SU-DHL-6 (cell line): ENCODE results near the gene AGFG1.

Experiments
- H2AFZ ChIP-seq: fragments of 200-600 bp; sonication (generic); 2 replicates; pipeline ENCODE4 v1.6.1; 2014; ENCODE audit warnings: low read depth, mild to moderate bottlenecking, moderate library complexity, mixed read lengths, antibody characterized with exemption, low read length; ENCODE audit not compliant: severe bottlenecking
- H3F3A ChIP-seq: fragments of 200-600 bp; shearing (Covaris generic); 2 replicates; pipeline ENCODE4 v1.6.0; 2016; ENCODE audit warnings: antibody characterized with exemption, mild to moderate bottlenecking; ENCODE audit not compliant: insufficient read depth
- H3K27ac ChIP-seq: fragments of 200-600 bp; sonication (generic); 2 replicates; pipeline ENCODE4 v1.5.1; 2016; ENCODE audit warnings: low read depth, mild to moderate bottlenecking, low read length, moderate library complexity, mixed read lengths
- H3K27me3 ChIP-seq: fragments of 200-600 bp; sonication (generic), shearing (Covaris generic); 2 replicates; pipeline ENCODE4 v1.6.0; 2014; ENCODE audit warnings: mild to moderate bottlenecking, low read length
- H3K36me3 ChIP-seq: fragments of 200-600 bp; sonication (generic); 2 replicates; pipeline ENCODE4 v1.6.1; 2014; ENCODE audit warnings: mild to moderate bottlenecking, low read length, mixed read lengths
- H3K4me2 ChIP-seq: fragments of 300-600, 200-600 bp; shearing (Covaris generic), sonication (generic); 2 replicates; pipeline ENCODE4 v1.6.0; 2014; ENCODE audit warnings: low read length, low read depth, mild to moderate bottlenecking; ENCODE audit not compliant: poor library complexity, severe bottlenecking
- H3K4me3 ChIP-seq: fragments of 200-600 bp; sonication (generic); 2 replicates; pipeline ENCODE4 v1.5.1; 2014; ENCODE audit warnings: antibody characterized with exemption, low read length, mild to moderate bottlenecking, mixed read lengths; ENCODE audit not compliant: insufficient read depth, poor library complexity, severe bottlenecking
- H3K79me2 ChIP-seq: fragments of 200-600 bp; sonication (generic); 2 replicates; pipeline ENCODE4 v1.6.1; 2014; ENCODE audit warnings: mild to moderate bottlenecking, low read length, moderate library complexity; ENCODE audit not compliant: insufficient read depth
- H3K9ac ChIP-seq: fragments of 200-600 bp; sonication (generic); 2 replicates; pipeline ENCODE4 v1.7.0; 2014; ENCODE audit warnings: mild to moderate bottlenecking, low read length
- H3K9me2 ChIP-seq: fragments of 200-600 bp; sonication (generic); replicated peaks from 2 replicates; pipeline ENCODE4 v1.6.1; 2014; ENCODE audit warnings: low read length; ENCODE audit not compliant: insufficient read depth
- H3K9me3 ChIP-seq: fragments of 200-600 bp; sonication (generic); 2 replicates; pipeline ENCODE4 v1.6.1; 2014; ENCODE audit warnings: low read length, mixed read lengths; ENCODE audit not compliant: insufficient read depth
- H4K20me1 ChIP-seq: fragments of 200-600 bp; sonication (generic); 2 replicates; pipeline ENCODE4 v1.6.1; 2014; ENCODE audit warnings: low read depth, mild to moderate bottlenecking, antibody characterized with exemption, low read length, moderate library complexity, mixed read lengths
- EZH2phosphoT487 ChIP-seq: fragments of 200-600 bp; sonication (generic), shearing (Covaris generic); conservative IDR thresholded peaks from 2 replicates; pipeline ENCODE4 v1.6.1; 2018; ENCODE audit warnings: mild to moderate bottlenecking, antibody characterized with exemption, low read length, moderate library complexity, mixed read lengths
- TF ChIP-seq, protein P1 (sequence below): fragments of 200-600 bp; sonication (generic); IDR thresholded peaks from one replicate; pipeline ENCODE4 v1.5.1; 2017; ENCODE audit warnings: antibody characterized with exemption, mild to moderate bottlenecking, low read length, moderate library complexity; ENCODE audit not compliant: insufficient read depth, poor library complexity, severe bottlenecking

AGFG1 gene

DNA sequence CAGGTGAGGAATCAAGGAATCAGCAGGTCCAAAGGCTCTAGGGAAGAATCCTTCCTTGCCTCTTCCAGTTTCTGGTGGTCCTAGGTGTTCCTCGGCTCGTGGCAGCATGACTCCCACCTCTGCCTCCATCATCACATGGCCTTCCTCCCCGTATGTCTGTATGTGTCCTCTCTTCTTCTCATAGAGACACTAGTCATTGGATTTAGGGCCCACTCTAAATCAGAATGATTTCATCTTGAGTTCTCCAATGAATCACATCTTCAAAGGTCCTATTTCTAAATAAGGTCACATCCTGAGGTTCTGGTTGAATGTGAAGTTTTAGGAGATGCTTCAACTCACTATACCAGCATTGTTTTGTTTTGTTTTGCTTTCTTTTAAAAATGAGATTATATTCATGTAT is 11.1 kb upstream of the AGFG1 start:
- Histone ChIP-seq H2AFZ (no peak overlapping the region), H3K27ac (no peak overlapping the region), H3K79me2 (no peaks in the 10 kb centered on the region), H3K9me2 (no peaks in the 10 kb centered on the region), H3K9me3 (no peaks in the 10 kb centered on the region), H3K36me3 (no peaks in the 10 kb centered on the region), H3K9ac (no peak overlapping the region), H4K20me1 (no peaks in the 10 kb centered on the region), H3F3A (no peaks in the 10 kb centered on the region), H3K27me3 (no peaks in the 10 kb centered on the region), H3K4me3 (no peak overlapping the region), H3K4me2 (no peak overlapping the region)
- TF ChIP-seq, protein P1, sequence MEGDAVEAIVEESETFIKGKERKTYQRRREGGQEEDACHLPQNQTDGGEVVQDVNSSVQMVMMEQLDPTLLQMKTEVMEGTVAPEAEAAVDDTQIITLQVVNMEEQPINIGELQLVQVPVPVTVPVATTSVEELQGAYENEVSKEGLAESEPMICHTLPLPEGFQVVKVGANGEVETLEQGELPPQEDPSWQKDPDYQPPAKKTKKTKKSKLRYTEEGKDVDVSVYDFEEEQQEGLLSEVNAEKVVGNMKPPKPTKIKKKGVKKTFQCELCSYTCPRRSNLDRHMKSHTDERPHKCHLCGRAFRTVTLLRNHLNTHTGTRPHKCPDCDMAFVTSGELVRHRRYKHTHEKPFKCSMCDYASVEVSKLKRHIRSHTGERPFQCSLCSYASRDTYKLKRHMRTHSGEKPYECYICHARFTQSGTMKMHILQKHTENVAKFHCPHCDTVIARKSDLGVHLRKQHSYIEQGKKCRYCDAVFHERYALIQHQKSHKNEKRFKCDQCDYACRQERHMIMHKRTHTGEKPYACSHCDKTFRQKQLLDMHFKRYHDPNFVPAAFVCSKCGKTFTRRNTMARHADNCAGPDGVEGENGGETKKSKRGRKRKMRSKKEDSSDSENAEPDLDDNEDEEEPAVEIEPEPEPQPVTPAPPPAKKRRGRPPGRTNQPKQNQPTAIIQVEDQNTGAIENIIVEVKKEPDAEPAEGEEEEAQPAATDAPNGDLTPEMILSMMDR, result no peak
- no peak for TF ChIP-seq EZH2phosphoT487

DNA sequence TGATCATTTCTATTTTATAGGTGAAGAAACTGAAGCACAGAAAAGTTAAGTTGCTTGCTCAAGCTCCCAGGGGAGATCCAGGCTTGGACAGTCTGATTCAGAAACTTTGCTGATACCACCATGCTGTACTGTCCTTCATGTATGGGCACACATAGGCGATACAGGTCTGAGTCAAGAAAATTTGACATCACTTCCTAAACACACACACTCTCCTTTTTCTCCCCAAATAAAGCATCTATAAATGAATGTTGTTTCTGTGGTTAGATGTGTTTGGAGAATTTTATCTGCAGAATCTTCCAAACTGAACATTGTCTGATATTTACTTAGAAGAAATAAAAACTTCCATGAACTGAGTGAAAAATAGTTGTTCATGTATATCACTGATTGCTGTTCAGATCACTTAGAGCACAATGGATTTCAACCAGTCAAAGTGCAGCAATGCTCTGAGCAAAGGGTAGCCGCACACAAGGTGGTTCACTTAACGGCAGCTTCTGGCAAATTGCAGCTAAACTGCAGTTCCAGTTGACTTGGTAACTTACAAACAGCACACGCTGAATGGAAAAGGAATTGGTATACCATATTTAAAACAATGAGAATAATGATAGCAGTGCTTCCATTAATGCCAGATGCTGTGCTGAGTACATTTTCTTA is 10.0 kb upstream of the AGFG1 start:
- TF ChIP-seq, protein P1, result no peak
- TF ChIP-seq EZH2phosphoT487, result no peak

DNA sequence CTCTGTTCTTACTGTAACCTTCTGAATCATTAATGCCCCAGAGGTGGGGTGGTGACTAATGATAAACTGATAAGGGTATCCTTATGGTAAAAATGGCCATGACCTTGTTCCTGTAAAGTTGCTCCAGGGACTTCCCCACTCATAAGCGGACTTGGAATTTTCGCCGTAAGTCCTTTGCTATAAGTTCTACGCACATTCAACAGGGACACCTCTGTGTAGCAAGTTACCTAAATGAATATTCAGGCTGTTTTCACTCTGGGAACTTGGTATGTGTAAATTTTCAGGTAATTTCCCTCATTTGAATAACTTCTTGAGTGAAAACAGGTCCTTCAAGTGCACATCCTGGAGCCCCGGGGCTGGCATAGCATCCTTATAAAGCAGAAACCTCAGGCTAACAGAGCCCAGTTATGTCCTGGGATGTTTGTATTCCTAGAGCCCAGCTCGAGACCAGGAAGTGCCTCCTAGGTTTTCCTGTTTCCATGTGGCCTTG is 9.4 kb upstream of the AGFG1 start:
- no peaks in the 10 kb centered on the region for H4K20me1 ChIP-seq
- H3K9ac ChIP-seq, result no peak overlapping the region
- no peaks in the 10 kb centered on the region for H3K36me3 ChIP-seq
- no peaks in the 10 kb centered on the region for H3F3A ChIP-seq
- H2AFZ ChIP-seq, result no peak overlapping the region
- H3K27ac ChIP-seq, result no peak overlapping the region
- TF ChIP-seq, protein P1, result no peak
- TF ChIP-seq EZH2phosphoT487, result no peak
- H3K9me2 ChIP-seq, result no peaks in the 10 kb centered on the region
- H3K4me3 ChIP-seq, result no peak overlapping the region
- H3K27me3 ChIP-seq, result no peaks in the 10 kb centered on the region
- H3K79me2 ChIP-seq, result no peaks in the 10 kb centered on the region
- no peaks in the 10 kb centered on the region for H3K9me3 ChIP-seq
- H3K4me2 ChIP-seq, result no peak overlapping the region

More for the DNA sequence above, 10.0 kb upstream of the AGFG1 start:
- H3K9me2 ChIP-seq, result no peaks in the 10 kb centered on the region
- H3K27ac ChIP-seq, result no peak overlapping the region
- H3K79me2 ChIP-seq, result no peaks in the 10 kb centered on the region
- no peaks in the 10 kb centered on the region for H3K36me3 ChIP-seq
- H3K4me2 ChIP-seq, result no peak overlapping the region
- no peaks in the 10 kb centered on the region for H3F3A ChIP-seq
- no peak overlapping the region for H2AFZ ChIP-seq
- no peak overlapping the region for H3K4me3 ChIP-seq
- H3K9me3 ChIP-seq, result no peaks in the 10 kb centered on the region
- no peak overlapping the region for H3K9ac ChIP-seq
- no peaks in the 10 kb centered on the region for H4K20me1 ChIP-seq
- H3K27me3 ChIP-seq, result no peaks in the 10 kb centered on the region
